Urinary bladder (tissue), 4 donors: ENCODE results near the gene DUS4L. TPM values are rescaled to one million over a fixed set of nuclear protein-coding genes. Genes with fewer than 3 reads are reported as not detected.

Source experiments
- DNase-seq: peaks from one replicate; pipeline ENCODE4 v3.0.0-alpha.2; 2015; ENCODE audit errors: extremely low spot score
- H3K27ac ChIP-seq: one replicate; pipeline ENCODE4 v1.5.1; 2013; ENCODE audit warnings: low read depth, mild to moderate bottlenecking, moderate library complexity
- H3K36me3 ChIP-seq: one replicate; pipeline ENCODE4 v1.6.1; 2013; ENCODE audit warnings: mild to moderate bottlenecking, moderate library complexity; ENCODE audit not compliant: insufficient read depth
- H3K4me1 ChIP-seq: one replicate; pipeline ENCODE4 v1.6.1; 2013; ENCODE audit warnings: mild to moderate bottlenecking, moderate library complexity; ENCODE audit not compliant: insufficient read depth
- H3K4me3 ChIP-seq: one replicate; pipeline ENCODE4 v1.5.1; 2013; ENCODE audit warnings: low read depth, low read length
- WGBS: extraction: QIAGEN DNeasy Blood & Tissue Kit; methylation state at CpG from one replicate; pipeline ENCODE4 v1.1.7; 2013; 5-methylcytosine and 5-hydroxymethylcytosine counted together
- polyA plus RNA-seq: library from polyadenylated mRNA; stranded (reverse); fragments of 200-250 nt; gene quantifications from one replicate; pipeline ENCODE4 v1.2.3, GENCODE V29; 2013
- small RNA-seq: library from RNA; depleted of rRNA; stranded (forward); fragments of <200 nt; gene quantifications from one replicate; pipeline ENCODE3, GENCODE V24; 2014
- total RNA-seq: library from RNA; depleted of rRNA; stranded (reverse); fragments of >200 nt; gene quantifications from one replicate; pipeline ENCODE4 v1.2.3, GENCODE V29; 2014
- donor health status: healthy with polysubstance abuse.
- donor health status: healthy.

Gene DUS4L
- total and polyA plus RNA-seq, 2 donors, result 4.8 to 16.8 TPM

GRCh38 chr7:107613439-107613838 is 49.7 kb downstream of the DUS4L start:
- no peak overlapping the region for H3K4me3 ChIP-seq
- WGBS, result 79% methylated on average over 1 of the region's 1 CpG
- no peaks in the 10 kb centered on the region for H3K4me1 ChIP-seq
- no peak for DNase-seq
- no peak overlapping the region for H3K27ac ChIP-seq
- peaks cover 4% of the 10 kb centered on the region for H3K36me3 ChIP-seq

GRCh38 chr7:107613948-107614347 is 50.2 kb downstream of the DUS4L start:
- no peak for DNase-seq
- no peak overlapping the region for H3K4me3 ChIP-seq
- H3K4me1 ChIP-seq, result no peaks in the 10 kb centered on the region
- peaks cover 4% of the 10 kb centered on the region for H3K36me3 ChIP-seq
- no peak overlapping the region for H3K27ac ChIP-seq

GRCh38 chr7:107614425-107614824 is 50.7 kb downstream of the DUS4L start:
- Histone ChIP-seq H3K4me1 (no peaks in the 10 kb centered on the region), H3K27ac (no peak overlapping the region), H3K36me3 (peaks cover 4% of the 10 kb centered on the region), H3K4me3 (no peak overlapping the region)
- DNase-seq, result no peak

- Histone ChIP-seq H3K36me3 (peaks cover 4% of the 10 kb centered on the region), H3K4me3 (no peak overlapping the region), H3K27ac (no peak overlapping the region), H3K4me1 (no peaks in the 10 kb centered on the region)
- WGBS, result 96% methylated on average over 4 of the region's 4 CpGs
- DNase-seq, result no peak
Observed at GRCh38 chr7:107615910-107616680, 52.3 kb downstream of the DUS4L start.

- Histone ChIP-seq H3K4me3 (no peak overlapping the region), H3K27ac (no peak overlapping the region), H3K36me3 (no peaks in the 10 kb centered on the region), H3K4me1 (no peaks in the 10 kb centered on the region)
- WGBS, result 70% methylated on average over 1 of the region's 1 CpG
- no peak for DNase-seq
Observed at GRCh38 chr7:107622429-107622828, 58.7 kb downstream of the DUS4L start.

- no peaks in the 10 kb centered on the region for H3K36me3 ChIP-seq
- no peak overlapping the region for H3K4me3 ChIP-seq
- no peak overlapping the region for H3K27ac ChIP-seq
- WGBS, result 71% methylated on average over 2 of the region's 2 CpGs
- DNase-seq, result no peak
- H3K4me1 ChIP-seq, result no peaks in the 10 kb centered on the region
Observed at GRCh38 chr7:107622894-107623293, 59.1 kb downstream of the DUS4L start.

GRCh38 chr7:107627002-107627401 is 63.2 kb downstream of the DUS4L start:
- Histone ChIP-seq H3K36me3 (no peaks in the 10 kb centered on the region), H3K4me3 (no peak overlapping the region), H3K4me1 (no peaks in the 10 kb centered on the region), H3K27ac (no peak overlapping the region)
- WGBS, result 95% methylated on average over 4 of the region's 4 CpGs
- no peak for DNase-seq

Small RNA genes within 50 kb of the gene (small RNA-seq; reads per million reads assigned to genes)
- not detected for gene RF01233

Other genes starting within 250 kb of the DUS4L start
- 2.2 TPM for gene GPR22, start 93.9 kb upstream of the DUS4L start, total RNA-seq
- gene GPR22, start 93.9 kb upstream of the DUS4L start, polyA plus RNA-seq, result 0.10 TPM
- gene COG5, start 51 bp upstream of the DUS4L start, total RNA-seq, result 79.4 TPM
- 15.4 TPM for gene COG5, start 51 bp upstream of the DUS4L start, polyA plus RNA-seq
- gene BCAP29, start 16.3 kb downstream of the DUS4L start, total RNA-seq, result 103 TPM
- gene BCAP29, start 16.3 kb downstream of the DUS4L start, polyA plus RNA-seq, result 46.7 TPM
- gene SLC26A4, start 96.9 kb downstream of the DUS4L start, total RNA-seq, result 1.1 TPM
- gene SLC26A4, start 96.9 kb downstream of the DUS4L start, polyA plus RNA-seq, result 0.37 TPM
- 24.0 TPM for gene CBLL1, start 180.2 kb downstream of the DUS4L start, total RNA-seq
- 16.8 TPM for gene CBLL1, start 180.2 kb downstream of the DUS4L start, polyA plus RNA-seq
- gene SLC26A3, start 239.3 kb downstream of the DUS4L start, total RNA-seq, result not detected
- 0.03 TPM for gene SLC26A3, start 239.3 kb downstream of the DUS4L start, polyA plus RNA-seq